ENCODE measurements around the gene ASCC2. TPM values are rescaled to one million over a fixed set of nuclear protein-coding genes. Genes with fewer than 3 reads are reported as not detected.
"Not testable (repeated sequence)": the region's sequence is repeated elsewhere in the genome, so short reads cannot be mapped to it uniquely, and the experiment has no call there.

Gene ASCC2
- total RNA-seq, 1 experiment from 2014 or later: 47.8 TPM

GRCh38 chr22:29861672-29862297 is 23.7 kb upstream of the ASCC2 start:
- in situ Hi-C loops (cut with HindIII; ENCODE audit: low pct_unique_long_range_greater_than_20kb, low sequenced_read_pairs): no loop called here

DNA sequence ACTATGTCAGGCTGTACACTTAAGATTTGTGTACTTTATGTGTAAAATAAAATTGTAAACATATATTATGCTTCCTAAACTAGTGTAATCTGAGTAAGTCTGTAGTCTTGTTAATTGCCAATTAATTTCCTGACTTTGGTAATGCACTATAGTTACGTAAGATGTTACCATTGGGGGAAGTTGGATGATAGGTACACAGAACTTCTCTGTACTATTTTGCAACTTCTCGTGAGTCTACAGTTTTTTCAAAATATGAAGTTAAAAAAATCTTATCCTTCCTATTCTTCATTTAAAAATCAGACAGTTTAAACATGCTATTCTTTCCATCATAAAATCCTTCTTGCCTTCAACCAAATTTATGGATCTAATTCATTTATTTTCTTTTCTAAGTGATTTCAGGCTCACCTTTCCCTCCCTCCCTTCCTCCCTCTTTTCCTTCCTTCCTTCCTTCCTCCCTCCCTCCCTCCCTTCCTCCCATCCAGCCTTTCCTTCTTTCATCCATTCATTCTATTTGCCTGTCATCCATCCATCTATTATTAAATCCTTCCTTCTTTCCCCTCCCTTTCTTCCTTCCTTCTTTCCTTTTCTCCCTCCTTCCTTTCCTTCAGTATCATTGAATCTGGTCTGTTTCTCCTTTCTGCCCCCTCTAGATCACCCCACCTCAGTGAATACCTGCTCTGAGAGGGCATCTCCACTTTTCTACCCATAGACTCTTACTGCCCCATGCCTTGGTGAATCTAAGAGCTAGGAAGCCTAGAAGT is 22.1 kb upstream of the ASCC2 start:
- in situ Hi-C loops (cut with HindIII; ENCODE audit: low pct_unique_long_range_greater_than_20kb, low sequenced_read_pairs): no loop called here
- DNase-seq (ENCODE audit: low read depth, low spot score): no peak

More at GRCh38 chr22:29861672-29862297, 23.7 kb upstream of the ASCC2 start:
- DNase-seq (ENCODE audit: low read depth, low spot score): no peak

- DNase-seq (ENCODE audit: low read depth, low spot score); in situ Hi-C loops (cut with HindIII; ENCODE audit: low pct_unique_long_range_greater_than_20kb, low sequenced_read_pairs): not testable (repeated sequence)
These were observed 21.0 kb upstream of the ASCC2 start for GRCh38 chr22:29859030-29859429.

GRCh38 chr22:29856496-29856895 is 18.4 kb upstream of the ASCC2 start:
- DNase-seq (ENCODE audit: low read depth, low spot score): no peak
- in situ Hi-C loops (cut with HindIII; ENCODE audit: low pct_unique_long_range_greater_than_20kb, low sequenced_read_pairs): no loop called here

GRCh38 chr22:29855611-29856181 is 17.6 kb upstream of the ASCC2 start:
- in situ Hi-C loops (cut with HindIII; ENCODE audit: low pct_unique_long_range_greater_than_20kb, low sequenced_read_pairs): no loop called here
- DNase-seq (ENCODE audit: low read depth, low spot score): no peak

- no peak for DNase-seq (ENCODE audit: low read depth, low spot score)
- in situ Hi-C loops (cut with HindIII; ENCODE audit: low pct_unique_long_range_greater_than_20kb, low sequenced_read_pairs): no loop called here
These were observed 16.4 kb upstream of the ASCC2 start for GRCh38 chr22:29854432-29854831.

DNA sequence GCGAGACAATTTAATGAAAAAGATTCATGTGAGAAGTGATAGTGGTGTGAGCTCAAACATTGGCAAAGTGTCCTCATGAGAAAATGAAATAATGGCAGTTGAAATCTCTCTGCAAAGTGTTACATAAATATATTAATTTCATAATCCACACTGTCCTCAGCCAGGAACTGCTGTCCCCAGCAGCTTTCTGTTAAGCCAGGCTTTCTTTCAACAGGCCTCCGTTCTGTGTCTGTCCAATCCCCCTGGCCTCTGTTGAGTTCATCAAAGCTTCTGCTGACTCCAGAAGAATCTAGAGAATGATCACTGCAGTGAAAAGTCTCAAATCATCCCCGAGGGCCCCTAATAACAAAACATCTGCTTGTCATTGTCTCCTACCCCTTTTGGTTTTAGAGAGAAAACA is 10.0 kb upstream of the ASCC2 start:
- no peak for DNase-seq (ENCODE audit: low read depth, low spot score)
- in situ Hi-C loops (cut with HindIII; ENCODE audit: low pct_unique_long_range_greater_than_20kb, low sequenced_read_pairs): no loop called here

GRCh38 chr22:29846290-29846689 is 8.2 kb upstream of the ASCC2 start:
- in situ Hi-C loops (cut with HindIII; ENCODE audit: low pct_unique_long_range_greater_than_20kb, low sequenced_read_pairs): no loop called here
- no peak for DNase-seq (ENCODE audit: low read depth, low spot score)

GRCh38 chr22:29842740-29843139 is 4.7 kb upstream of the ASCC2 start:
- no peak for DNase-seq (ENCODE audit: low read depth, low spot score)
- in situ Hi-C loops (cut with HindIII; ENCODE audit: low pct_unique_long_range_greater_than_20kb, low sequenced_read_pairs): no loop called here

- no peak for DNase-seq (ENCODE audit: low read depth, low spot score)
- in situ Hi-C loops (cut with HindIII; ENCODE audit: low pct_unique_long_range_greater_than_20kb, low sequenced_read_pairs): no loop called here
These were observed 4.1 kb upstream of the ASCC2 start for GRCh38 chr22:29842172-29842571.

DNA sequence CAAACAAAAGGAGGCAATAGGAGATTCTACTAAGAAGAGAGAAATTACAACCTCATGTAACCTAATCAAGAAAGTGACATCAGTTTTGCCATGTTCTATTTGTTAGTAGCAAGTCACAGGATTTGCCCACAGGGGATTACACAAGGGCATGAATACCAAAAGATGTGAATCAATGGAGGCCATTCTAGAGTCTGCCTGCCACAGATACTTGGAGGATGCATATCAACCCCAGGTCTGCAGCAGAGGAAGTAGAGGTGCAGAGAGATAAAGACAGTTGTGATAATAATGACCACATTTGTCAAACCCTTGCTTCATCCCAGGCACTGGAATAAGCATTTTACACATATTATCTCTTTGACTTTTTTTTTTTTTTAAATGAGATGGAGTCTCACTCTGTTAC is 2.4 kb upstream of the ASCC2 start:
- in situ Hi-C loops (cut with HindIII; ENCODE audit: low pct_unique_long_range_greater_than_20kb, low sequenced_read_pairs): no loop called here
- DNase-seq (ENCODE audit: low read depth, low spot score): peak; percentile 83

DNA sequence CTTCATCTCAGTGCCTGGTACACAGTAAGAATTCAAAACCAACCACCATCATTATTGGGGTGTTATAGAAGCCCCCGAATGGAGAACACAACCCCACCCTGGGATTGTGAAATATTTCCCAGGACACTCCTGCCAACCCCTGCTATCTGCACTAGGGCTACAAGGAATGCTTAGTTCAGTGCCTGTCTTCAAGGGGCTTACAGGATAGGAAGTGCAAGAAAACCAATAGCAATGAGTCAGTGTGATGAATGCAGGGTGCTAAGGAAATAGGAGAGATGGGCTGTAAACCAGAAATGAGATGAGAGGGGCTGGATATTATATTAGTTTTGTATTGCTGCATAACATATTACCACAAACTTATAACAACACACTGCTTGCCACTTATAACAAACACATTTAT is 965 bp upstream of the ASCC2 start:
- in situ Hi-C loops (cut with HindIII; ENCODE audit: low pct_unique_long_range_greater_than_20kb, low sequenced_read_pairs): no loop called here
- DNase-seq (ENCODE audit: low read depth, low spot score): no peak

- in situ Hi-C loops (cut with HindIII; ENCODE audit: low pct_unique_long_range_greater_than_20kb, low sequenced_read_pairs): no loop called here
These were observed 504 bp upstream of the ASCC2 start for GRCh38 chr22:29838599-29838956.

GRCh38 chr22:29836791-29837370 is 1.2 kb downstream of the ASCC2 start:
- in situ Hi-C loops (cut with HindIII; ENCODE audit: low pct_unique_long_range_greater_than_20kb, low sequenced_read_pairs); DNase-seq (ENCODE audit: low read depth, low spot score): not testable (repeated sequence)

More at GRCh38 chr22:29838599-29838956, 504 bp upstream of the ASCC2 start:
- DNase-seq (ENCODE audit: low read depth, low spot score): no peak

DNA sequence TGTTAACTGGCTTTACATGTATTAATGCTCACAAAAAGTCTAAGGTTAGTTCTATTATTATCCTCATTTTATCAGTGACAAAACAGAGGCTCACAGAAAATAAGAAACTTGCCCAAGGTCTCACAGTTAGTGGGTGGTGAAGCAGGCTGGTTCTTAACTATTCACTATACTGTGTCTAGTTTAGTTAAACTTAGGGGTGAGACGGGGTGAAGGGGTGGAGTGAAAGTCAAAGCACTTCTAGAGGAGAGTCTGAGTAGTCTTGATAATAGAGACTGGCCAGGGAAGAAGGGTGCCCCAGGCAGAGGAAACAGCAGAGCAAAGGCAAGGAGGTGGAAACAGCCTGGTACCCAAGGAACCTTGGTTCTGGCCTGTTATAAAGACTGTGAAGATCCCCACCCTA is 4.0 kb downstream of the ASCC2 start:
- in situ Hi-C loops (cut with HindIII; ENCODE audit: low pct_unique_long_range_greater_than_20kb, low sequenced_read_pairs): no loop called here
- DNase-seq (ENCODE audit: low read depth, low spot score): no peak

- no peak for DNase-seq (ENCODE audit: low read depth, low spot score)
- in situ Hi-C loops (cut with HindIII; ENCODE audit: low pct_unique_long_range_greater_than_20kb, low sequenced_read_pairs): no loop called here
These were observed 4.6 kb downstream of the ASCC2 start for GRCh38 chr22:29833392-29833965.

GRCh38 chr22:29831958-29832357 is 6.1 kb downstream of the ASCC2 start:
- in situ Hi-C loops (cut with HindIII; ENCODE audit: low pct_unique_long_range_greater_than_20kb, low sequenced_read_pairs): no loop called here
- no peak for DNase-seq (ENCODE audit: low read depth, low spot score)

DNA sequence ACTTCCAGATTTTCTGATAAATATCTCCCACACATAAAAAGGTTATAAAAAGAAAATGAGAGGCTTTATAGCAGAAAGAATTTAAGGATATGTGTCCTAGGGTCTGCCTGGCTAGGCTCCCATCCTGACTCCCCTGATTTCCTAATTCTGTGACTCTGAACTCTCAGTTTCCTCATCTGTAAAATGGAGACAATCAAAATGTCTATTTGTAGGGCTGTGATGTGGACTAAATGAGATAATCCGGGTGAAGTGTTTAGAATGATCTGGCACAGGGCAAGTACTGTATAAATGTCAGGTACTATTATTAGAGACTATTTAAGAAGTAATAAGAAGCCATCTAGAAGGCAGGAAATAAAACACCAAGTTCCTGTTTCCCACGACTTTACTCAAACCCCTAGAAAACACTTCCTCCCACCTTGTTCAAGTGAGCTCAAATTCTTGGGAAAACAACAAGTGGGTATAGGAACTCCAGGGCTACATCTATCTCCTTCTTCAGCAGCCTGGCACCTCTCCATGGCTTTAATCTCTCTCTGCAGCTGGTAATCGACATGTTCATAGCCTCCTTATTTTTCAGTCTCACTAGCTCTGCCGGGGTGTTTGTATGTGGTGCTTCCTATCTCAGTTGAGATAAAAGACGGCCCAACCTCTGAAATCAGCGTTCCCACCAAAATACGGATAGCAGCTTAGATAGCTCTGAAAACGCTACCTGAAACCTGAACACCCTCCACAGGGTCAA is 6.7 kb downstream of the ASCC2 start:
- DNase-seq (ENCODE audit: low read depth, low spot score): no peak
- in situ Hi-C loops (cut with HindIII; ENCODE audit: low pct_unique_long_range_greater_than_20kb, low sequenced_read_pairs): no loop called here
